GM12878 (cell line): ENCODE measurements around the gene KRTAP10-11. TPM values are rescaled to one million over a fixed set of nuclear protein-coding genes. Genes with fewer than 3 reads are reported as not detected.

Experiments
- ATAC-seq: fragments of 200-7000 bp; cut with Tn5 transposase; 3 replicates; pipeline ENCODE4 v1.9.1; 2020; ENCODE audit warnings: mild to moderate bottlenecking, moderate library complexity
- BruUV-seq: library from RNA; stranded (reverse); fragments of 400-500 nt; replicated peaks from 2 replicates; lab custom pipeline; 2021; lab: Mats Ljungman, UMichigan
- CTCF ChIA-PET: fragments of 300-600 bp; sonication (Branson Sonifier 250); formaldehyde crosslinking; extraction: SDS; loops from one replicate; lab custom pipeline; 2021; ENCODE audit warnings: inconsistent platforms; lab: Yijun Ruan, JAX
- POLR2A ChIA-PET: fragments of 350-600 bp; formaldehyde crosslinking; extraction: SDS; loops from one replicate; lab custom pipeline; 2021; ENCODE audit warnings: inconsistent platforms; lab: Charles Lee
- RAD21 ChIA-PET: fragments of 300-600 bp; sonication (Branson Sonifier 250); formaldehyde crosslinking; loops from one replicate; lab custom pipeline; 2023; ENCODE audit warnings: antibody characterized with exemption; ENCODE audit not compliant: unreplicated experiment; lab: Charles Lee
- SMC1A ChIA-PET: fragments of 300-600 bp; sonication (Branson Sonifier 250); formaldehyde crosslinking; loops from one replicate; lab custom pipeline; 2023; ENCODE audit not compliant: unreplicated experiment, uncharacterized antibody; lab: Charles Lee
- DNase-seq: peaks from one replicate; pipeline ENCODE4 v3.0.0-alpha.2; 2011; ENCODE audit warnings: low read depth, low spot score
- FAIRE-seq: peaks from 3 replicates; lab custom pipeline; 2011; peaks lifted over from hg19 to GRCh38; lab: Jason Lieb, UNC
- H2AFZ ChIP-seq: 2 replicates; pipeline ENCODE4 v1.6.0; 2011; ENCODE audit warnings: low read depth, low read length, control low read depth; ENCODE audit not compliant: control insufficient read depth
- H3K27ac ChIP-seq: 2 replicates; pipeline ENCODE4 v1.5.1; 2011; ENCODE audit warnings: control low read depth; ENCODE audit not compliant: control insufficient read depth, insufficient read depth
- H3K27me3 ChIP-seq, 2 experiments: replicated peaks in 1 of 2; 2 replicates each; pipeline versions ENCODE4 v1.6.0 to v1.6.1; 2011; ENCODE audit warnings: low read length in 1 of 2; ENCODE audit not compliant: control insufficient read depth in 2 of 2, insufficient read depth in 2 of 2
- H3K36me3 ChIP-seq, 2 experiments: 2 replicates each; pipeline ENCODE4 v1.5.1; 2011; ENCODE audit warnings: low read length in 1 of 2; ENCODE audit not compliant: control insufficient read depth in 2 of 2, insufficient read depth in 2 of 2
- H3K4me1 ChIP-seq: 2 replicates; pipeline ENCODE4 v1.6.1; 2011; ENCODE audit warnings: mild to moderate bottlenecking, low read length, moderate library complexity, mixed read lengths; ENCODE audit not compliant: control insufficient read depth, insufficient read depth
- H3K4me2 ChIP-seq: 2 replicates; pipeline ENCODE4 v1.6.0; 2011; ENCODE audit warnings: control low read depth; ENCODE audit not compliant: control insufficient read depth, insufficient read depth
- H3K4me3 ChIP-seq: fragments of 200-600 bp; sonication (generic); 2 replicates; pipeline ENCODE4 v1.5.1; 2016
- H3K79me2 ChIP-seq: 2 replicates; pipeline ENCODE4 v1.6.0; 2011; ENCODE audit warnings: low read length; ENCODE audit not compliant: control insufficient read depth, insufficient read depth
- H3K9ac ChIP-seq: 2 replicates; pipeline ENCODE4 v1.8.0; 2011; ENCODE audit warnings: low read length, control low read depth, mixed read lengths; ENCODE audit not compliant: control insufficient read depth, insufficient read depth
- H3K9me3 ChIP-seq: replicated peaks from 3 replicates; pipeline ENCODE4 v1.5.1; 2011; ENCODE audit warnings: mild to moderate bottlenecking, low read length; ENCODE audit not compliant: control insufficient read depth, insufficient read depth
- H4K20me1 ChIP-seq: 2 replicates; pipeline ENCODE4 v1.6.0; 2011; ENCODE audit not compliant: control insufficient read depth, insufficient read depth
- ATF7 ChIP-seq: fragments of 450-650 bp; IDR thresholded peaks from 2 replicates; pipeline ENCODE4 v1.6.1; 2016; ENCODE audit warnings: low read depth, mild to moderate bottlenecking
- BHLHE40 ChIP-seq, 2 experiments: fragments of 450-650 bp in 1 of 2; IDR thresholded peaks; 2 replicates each; pipeline ENCODE4 v1.6.1; 2011 to 2017; ENCODE audit warnings: low read depth in 2 of 2, borderline replicate concordance in 1 of 2, improper control_type of control experiment in 1 of 2, low read length in 1 of 2, mild to moderate bottlenecking in 1 of 2
- CHD4 ChIP-seq: fragments of 200-600 bp; sonication (generic); IDR thresholded peaks from 2 replicates; pipeline ENCODE4 v1.6.1; 2016; ENCODE audit warnings: mild to moderate bottlenecking
- DPF2 ChIP-seq: fragments of 450-650 bp; IDR thresholded peaks from 2 replicates; pipeline ENCODE4 v1.6.1; 2017; ENCODE audit warnings: mild to moderate bottlenecking
- E4F1 ChIP-seq: fragments of 450-650 bp; IDR thresholded peaks from 2 replicates; pipeline ENCODE4 v1.6.1; 2018; ENCODE audit warnings: borderline replicate concordance, mild to moderate bottlenecking; ENCODE audit not compliant: partially characterized antibody
- IKZF1 ChIP-seq: fragments of 450-650 bp; conservative IDR thresholded peaks from 2 replicates; pipeline ENCODE4 v1.6.1; 2017; ENCODE audit warnings: antibody characterized with exemption, mild to moderate bottlenecking
- NFIC ChIP-seq: IDR thresholded peaks from 2 replicates; pipeline ENCODE4 v1.6.1; 2012; ENCODE audit warnings: low read depth, mild to moderate bottlenecking, inconsistent platforms, low read length, moderate library complexity
- PAX8 ChIP-seq: fragments of 450-650 bp; IDR thresholded peaks from 2 replicates; pipeline ENCODE4 v1.6.1; 2017; ENCODE audit warnings: mild to moderate bottlenecking, moderate library complexity
- POLR2AphosphoS2 ChIP-seq: IDR thresholded peaks from 2 replicates; pipeline ENCODE4 v1.6.1; 2011; ENCODE audit warnings: low read depth, mild to moderate bottlenecking, low read length, improper control_type of control experiment, moderate library complexity
- RAD21 ChIP-seq: IDR thresholded peaks from 2 replicates; pipeline ENCODE4 v1.6.1; 2011; ENCODE audit warnings: mild to moderate bottlenecking, low read depth, low read length, moderate library complexity; ENCODE audit not compliant: insufficient read depth
- RUNX3 ChIP-seq: IDR thresholded peaks from 2 replicates; pipeline ENCODE4 v1.6.1; 2012; ENCODE audit warnings: low read length, inconsistent platforms
- SIN3A ChIP-seq: IDR thresholded peaks from 2 replicates; pipeline ENCODE4 v1.6.1; 2012; ENCODE audit warnings: low read depth, low read length, improper control_type of control experiment
- TARDBP ChIP-seq: IDR thresholded peaks from 2 replicates; pipeline ENCODE4 v1.6.1; 2016; ENCODE audit warnings: borderline replicate concordance
- TCF7 ChIP-seq: IDR thresholded peaks from 2 replicates; pipeline ENCODE4 v1.6.1; 2014; ENCODE audit warnings: antibody characterized with exemption, borderline replicate concordance
- ZBED1 ChIP-seq: IDR thresholded peaks from 2 replicates; pipeline ENCODE4 v1.6.1; 2016; ENCODE audit warnings: borderline replicate concordance
- ZBTB4 ChIP-seq: fragments of 450-650 bp; formaldehyde crosslinking; IDR thresholded peaks from 2 replicates; pipeline ENCODE4 v1.4.0; 2022; ENCODE audit warnings: mild to moderate bottlenecking, moderate library complexity
- ZNF24 ChIP-seq: fragments of 450-650 bp; IDR thresholded peaks from 2 replicates; pipeline ENCODE4 v1.6.1; 2017; ENCODE audit warnings: antibody characterized with exemption, mild to moderate bottlenecking
- in situ Hi-C: fragments of 300-500 bp; cut with MboI; formaldehyde crosslinking; loops from 9 replicates; pipeline ENCODE4 v1.14.3; 2018; ENCODE audit warnings: mixed read lengths
- intact Hi-C: fragments of 100-400 bp; cut with micrococcal nuclease; formaldehyde crosslinking; loops from one replicate; pipeline ENCODE4 v1.14.2; 2022; ENCODE audit not compliant: unreplicated experiment
- polyA plus RNA-seq, 11 experiments: library from polyadenylated mRNA; depleted of rRNA in 4 of 11; unstranded in 6 of 11; stranded (reverse) in 5 of 11; fragments of >200 nt; fragmentation: Nextera tagmentation in 4 of 11; fragmentation: Illumina TruSeq in 1 of 11; extraction: Ambion mirVana in 4 of 11; extraction: Trizol in 1 of 11; gene quantifications; 1 replicate in 1 of 11; 2 replicates in 10 of 11; pipeline versions ENCODE4 v1.2.1 to v1.2.3, GENCODE V29; 2011 to 2016; ENCODE audit warnings: inconsistent platforms in 2 of 11, missing spikeins in 2 of 11, low read depth in 1 of 11
- total RNA-seq, 4 experiments: library from RNA; depleted of rRNA in 3 of 4; stranded (reverse); fragments of >200 nt in 3 of 4; fragmentation: Illumina TruSeq in 1 of 4; extraction: Trizol in 1 of 4; gene quantifications; 2 replicates each; pipeline versions ENCODE4 v1.2.1 to v1.2.3, GENCODE V29; 2013 to 2021
- TF ChIP-seq, protein P1 (sequence below): fragments of 450-650 bp; IDR thresholded peaks from 2 replicates; pipeline ENCODE4 v1.6.1; 2014; ENCODE audit warnings: mild to moderate bottlenecking

Gene KRTAP10-11
- total and polyA plus RNA-seq, 10 of the 15 experiments (the other 5 are each of a cell fraction or from before 2014, with no cell fraction given), result not detected

- intact Hi-C loops, result no loop called here
- TF ChIP-seq ZBTB4 (CRISPR knock-in tag) (no peak), TCF7 (no peak), TARDBP (no peak), RAD21 (no peak), RUNX3 (no peak), NFIC (no peak), BHLHE40 (IDR thresholded peaks at IDR 0.05; ENCODE audit: borderline replicate concordance in 1 of 2, low read depth in 2 of 2, low read length in 1 of 2) (no peak), DPF2 (no peak), E4F1 (no peak), CHD4 (no peak), ZNF24 (no peak), SIN3A (no peak), ATF7 (no peak), ZBED1 (no peak), IKZF1 (no peak), PAX8 (no peak), POLR2AphosphoS2 (no peak)
- TF ChIP-seq, protein P1, sequence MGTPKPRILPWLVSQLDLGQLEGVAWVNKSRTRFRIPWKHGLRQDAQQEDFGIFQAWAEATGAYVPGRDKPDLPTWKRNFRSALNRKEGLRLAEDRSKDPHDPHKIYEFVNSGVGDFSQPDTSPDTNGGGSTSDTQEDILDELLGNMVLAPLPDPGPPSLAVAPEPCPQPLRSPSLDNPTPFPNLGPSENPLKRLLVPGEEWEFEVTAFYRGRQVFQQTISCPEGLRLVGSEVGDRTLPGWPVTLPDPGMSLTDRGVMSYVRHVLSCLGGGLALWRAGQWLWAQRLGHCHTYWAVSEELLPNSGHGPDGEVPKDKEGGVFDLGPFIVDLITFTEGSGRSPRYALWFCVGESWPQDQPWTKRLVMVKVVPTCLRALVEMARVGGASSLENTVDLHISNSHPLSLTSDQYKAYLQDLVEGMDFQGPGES, result no peak
- ChIA-PET SMC1A (interaction anchor here (1.3 kb wide), 1 partner anchor 10 kb away, joined by 3 read pairs; no protein-coding TSS in a partner anchor), RAD21 (no interaction called here), CTCF (no interaction called here), POLR2A (no interaction called here)
- no peak overlapping the region for H3K4me3 ChIP-seq
- no peaks in the 10 kb centered on the region for H3K36me3 ChIP-seq
- ATAC-seq (no peak), DNase-seq (no peak), FAIRE-seq (no peak)
- no TSS peak for BruUV-seq
- peaks cover 2% of the 10 kb centered on the region; the same call in 1 of the 3 replicates for H3K9me3 ChIP-seq
- no peaks in the 10 kb centered on the region for H3K79me2 ChIP-seq
- no peak overlapping the region for H3K27ac ChIP-seq
- H3K4me1 ChIP-seq, result no peaks in the 10 kb centered on the region
- no peak overlapping the region for H3K4me2 ChIP-seq
- no peak overlapping the region for H3K9ac ChIP-seq
- no peaks in the 10 kb centered on the region for H4K20me1 ChIP-seq
- H2AFZ ChIP-seq, result no peak overlapping the region
- H3K27me3 ChIP-seq, result no peaks in the 10 kb centered on the region
- in situ Hi-C loops, result no loop called here
Observed at GRCh38 chr21:44609193-44609592, 37.0 kb upstream of the KRTAP10-11 start.
